CD14-positive monocyte (primary cell): ENCODE results near the gene NRIP2. TPM values are rescaled to one million over a fixed set of nuclear protein-coding genes. Genes with fewer than 3 reads are reported as not detected.

ENCODE experiments used
- DNase-seq, 3 donors: peaks; one replicate each; pipeline ENCODE4 v3.0.0-alpha.2; 2011 to 2022
- H2AFZ ChIP-seq: 2 replicates; pipeline ENCODE4 v1.6.0; 2012; ENCODE audit warnings: mild to moderate bottlenecking, low read depth, low read length, inconsistent platforms; ENCODE audit not compliant: insufficient read depth, poor library complexity, severe bottlenecking
- H3K27ac ChIP-seq, 2 donors: 1 replicate in 1 of 2; 2 replicates in 1 of 2; pipeline ENCODE4 v1.5.1; 2012 to 2013; ENCODE audit warnings: low read length in 2 of 2, control low read depth in 1 of 2, inconsistent platforms in 1 of 2, low read depth in 1 of 2, mild to moderate bottlenecking in 1 of 2
- H3K27me3 ChIP-seq, 2 donors: one replicate each; pipeline versions ENCODE4 v1.6.0 to v1.6.1; 2011 to 2013; ENCODE audit warnings: low read length in 2 of 2; ENCODE audit not compliant: control insufficient read depth in 2 of 2, insufficient read depth in 2 of 2
- H3K36me3 ChIP-seq, 2 donors: replicated peaks in 1 of 2; 1 replicate in 1 of 2; 2 replicates in 1 of 2; pipeline versions ENCODE4 v1.5.1 to v1.6.1; 2012 to 2013; ENCODE audit warnings: low read length in 2 of 2, control low read depth in 1 of 2, inconsistent platforms in 1 of 2, mild to moderate bottlenecking in 1 of 2; ENCODE audit not compliant: insufficient read depth in 2 of 2, control insufficient read depth in 1 of 2
- H3K4me1 ChIP-seq, 2 donors: 1 replicate in 1 of 2; 2 replicates in 1 of 2; pipeline versions ENCODE4 v1.5.1 to v1.6.1; 2012 to 2013; ENCODE audit warnings: low read length in 2 of 2, control low read depth in 1 of 2, inconsistent platforms in 1 of 2, mild to moderate bottlenecking in 1 of 2, moderate library complexity in 1 of 2; ENCODE audit not compliant: insufficient read depth in 2 of 2, control insufficient read depth in 1 of 2
- H3K4me2 ChIP-seq: replicated peaks from 2 replicates; pipeline ENCODE3; 2012; ENCODE audit warnings: low read length, moderate library complexity, mild to moderate bottlenecking; ENCODE audit not compliant: poor library complexity, severe bottlenecking; ENCODE audit errors: extremely low read depth
- H3K4me3 ChIP-seq, 3 experiments: fragments of 200-600 bp in 1 of 3; sonication (generic) in 1 of 3; replicated peaks in 1 of 3; 1 replicate in 2 of 3; 2 replicates in 1 of 3; pipeline ENCODE4 v1.5.1; 2011 to 2013; ENCODE audit warnings: low read length in 3 of 3, mild to moderate bottlenecking in 3 of 3, control low read depth in 2 of 3, low read depth in 2 of 3, inconsistent platforms in 1 of 3, moderate library complexity in 1 of 3
- H3K79me2 ChIP-seq: 2 replicates; pipeline ENCODE4 v1.6.0; 2012; ENCODE audit warnings: mild to moderate bottlenecking, control low read depth, inconsistent platforms, low read length, moderate library complexity; ENCODE audit not compliant: insufficient read depth
- H3K9ac ChIP-seq: 2 replicates; pipeline ENCODE4 v1.6.0; 2017; ENCODE audit warnings: low read length, mild to moderate bottlenecking; ENCODE audit not compliant: insufficient read depth, poor library complexity, severe bottlenecking
- H3K9me3 ChIP-seq, 2 donors: replicated peaks in 1 of 2; 1 replicate in 1 of 2; 2 replicates in 1 of 2; pipeline versions ENCODE4 v1.5.1 to v1.6.1; 2012 to 2013; ENCODE audit warnings: low read length in 2 of 2, control low read depth in 1 of 2; ENCODE audit not compliant: control insufficient read depth in 1 of 2, insufficient read depth in 1 of 2
- H4K20me1 ChIP-seq: 2 replicates; pipeline ENCODE4 v1.6.0; 2012; ENCODE audit warnings: mild to moderate bottlenecking, low read length, control low read depth, moderate library complexity; ENCODE audit not compliant: insufficient read depth
- H3K27ac Mint-ChIP-seq, 7 donors: one replicate each; pipeline ENCODE4 v1.8.0; 2020; ENCODE audit warnings: mild to moderate bottlenecking in 7 of 7, mixed read lengths in 7 of 7, moderate library complexity in 6 of 7, inconsistent platforms in 2 of 7
- H3K27me3 Mint-ChIP-seq, 3 donors: one replicate each; pipeline ENCODE4 v1.8.0; 2021 to 2022; ENCODE audit warnings: low read depth in 3 of 3, mild to moderate bottlenecking in 3 of 3, mixed read lengths in 3 of 3, moderate library complexity in 3 of 3, inconsistent platforms in 1 of 3
- H3K36me3 Mint-ChIP-seq, 2 donors: one replicate each; pipeline ENCODE4 v1.8.0; 2020; ENCODE audit warnings: mixed read lengths in 2 of 2, inconsistent platforms in 1 of 2, mild to moderate bottlenecking in 1 of 2
- H3K4me1 Mint-ChIP-seq: one replicate; pipeline ENCODE4 v1.8.0; 2020; ENCODE audit warnings: mild to moderate bottlenecking, mixed read lengths
- H3K4me3 Mint-ChIP-seq, 2 donors: one replicate each; pipeline ENCODE4 v1.8.0; 2020; ENCODE audit warnings: mild to moderate bottlenecking in 2 of 2, mixed read lengths in 2 of 2, moderate library complexity in 1 of 2
- H3K9me3 Mint-ChIP-seq, 7 donors: one replicate each; pipeline ENCODE4 v1.8.0; 2020 to 2022; ENCODE audit warnings: mixed read lengths in 7 of 7, mild to moderate bottlenecking in 6 of 7, moderate library complexity in 6 of 7, inconsistent platforms in 2 of 7
- CTCF ChIP-seq: fragments of 200-600 bp; IDR thresholded peaks from one replicate; pipeline ENCODE4 v1.8.0; 2022; ENCODE audit warnings: antibody characterized with exemption, mild to moderate bottlenecking
- WGBS: methylation state at CpG from one replicate; pipeline ENCODE4 v1.1.5; 2013; ENCODE audit warnings: missing lambda C conversion rate; ENCODE audit not compliant: insufficient coverage; 5-methylcytosine and 5-hydroxymethylcytosine counted together
- intact Hi-C, 2 donors: fragments of 100-400 bp; cut with micrococcal nuclease; formaldehyde crosslinking; loops; one replicate each; pipeline versions ENCODE4 v1.15.0 to v1.15.1; 2023
- polyA plus RNA-seq, 3 donors: library from polyadenylated mRNA; depleted of rRNA in 1 of 3; unstranded in 2 of 3; stranded (reverse) in 1 of 3; fragments of 300-500 nt in 2 of 3; fragments of >200 nt in 1 of 3; fragmentation: Illumina TruSeq in 2 of 3; gene quantifications; 1 replicate in 2 of 3; 2 replicates in 1 of 3; pipeline ENCODE4 v1.2.3, GENCODE V29; 2012 to 2021

The NRIP2 gene
- polyA plus RNA-seq, 3 donors, result 0.19 to 0.24 TPM; not detected in 1

- Histone ChIP-seq H3K27ac (peak overlapping the region in 1 of 2 donors; percentile 36), H3K9ac (peak overlapping the region; percentile 67), H3K9me3 (no peaks in the 10 kb centered on the region), H2AFZ (peak overlapping the region; percentile 94), H3K79me2 (peaks cover 4% of the 10 kb centered on the region), H3K4me1 (peaks cover 15 to 28% of the 10 kb centered on the region in 2 donors), H3K4me2 (peak overlapping the region; percentile 99), H4K20me1 (peaks cover 10% of the 10 kb centered on the region), H3K27me3 (peaks cover 8 to 22% of the 10 kb centered on the region in 2 donors), H3K4me3 (peak overlapping the region; percentile 74 to 95 (median 86)), H3K36me3 (peaks cover 20 to 33% of the 10 kb centered on the region in 2 donors)
- TF ChIP-seq CTCF, result no peak
- Mint-ChIP-seq H3K27ac (peak overlapping the region in 6 of 7 donors; percentile 65 to 84 (median 78)), H3K4me3 (peak overlapping the region; percentile 98 to 99), H3K9me3 (peaks cover 0 to 5% (median 0%) of the 10 kb centered on the region in 7 donors), H3K36me3 (peaks cover 23 to 32% of the 10 kb centered on the region in 2 donors), H3K27me3 (peaks cover 18 to 27% (median 19%) of the 10 kb centered on the region in 3 donors), H3K4me1 (peaks cover 22% of the 10 kb centered on the region)
- intact Hi-C loops, result loop anchor here (2.0 to 5.0 kb wide), 2 partner anchors 17 to 77 kb away; partner anchors contain the start of gene ITFG2 (in 1 of the 2)
- DNase-seq, result peak; percentile 21 to 32 (median 24)
- under 1% methylated on average over 98 of the region's 111 CpGs for WGBS
Measured at GRCh38 chr12:2795291-2796186, 39.3 kb downstream of the NRIP2 start.

GRCh38 chr12:2794736-2795289, 40.0 kb downstream of the NRIP2 start, which contains the start of gene FKBP4:
TSS of gene FKBP4 (plus strand) at chr12:2794970. CDS start at chr12:2795140, 170 bp downstream.
- H3K4me1 Mint-ChIP-seq, result peaks cover 22% of the 10 kb centered on the region
- peaks cover 0 to 5% (median 0%) of the 10 kb centered on the region in 7 donors for H3K9me3 Mint-ChIP-seq
- H3K4me3 ChIP-seq, result peak within 1 kb of the TSS; percentile 74 to 95 (median 86)
- intact Hi-C loops, result loop anchor here (2.0 to 5.0 kb wide), 2 partner anchors 18 to 77 kb away; partner anchors contain the start of gene ITFG2 (in 1 of the 2)
- under 1% methylated on average over 62 of the region's 63 CpGs for WGBS
- peak within 1 kb of the TSS in 1 of 7 donors; percentile 74 for H3K27ac Mint-ChIP-seq
- peak within 1 kb of the TSS; percentile 67 for H3K9ac ChIP-seq
- peak; percentile 61 to 66 (median 63) for DNase-seq
- H3K36me3 ChIP-seq, result peaks cover 13 to 26% of the 10 kb centered on the region in 2 donors
- H3K27ac ChIP-seq, result peak within 1 kb of the TSS in 1 of 2 donors; percentile 36
- TF ChIP-seq CTCF, result no peak
- H3K4me1 ChIP-seq, result peaks cover 15 to 28% of the 10 kb centered on the region in 2 donors
- no peaks in the 10 kb centered on the region for H3K9me3 ChIP-seq
- peaks cover 4% of the 10 kb centered on the region for H3K79me2 ChIP-seq
- H4K20me1 ChIP-seq, result peaks cover 10% of the 10 kb centered on the region
- peaks cover 18 to 27% (median 19%) of the 10 kb centered on the region in 3 donors for H3K27me3 Mint-ChIP-seq
- H3K4me2 ChIP-seq, result peak within 1 kb of the TSS; percentile 99
- H3K36me3 Mint-ChIP-seq, result peaks cover 16 to 24% of the 10 kb centered on the region in 2 donors
- peaks cover 8 to 22% of the 10 kb centered on the region in 2 donors for H3K27me3 ChIP-seq
- H3K4me3 Mint-ChIP-seq, result peak within 1 kb of the TSS; percentile 98 to 99
- peak within 1 kb of the TSS; percentile 94 for H2AFZ ChIP-seq
